Purkinje cell (primary cell): ENCODE measurements around the gene GC. TPM values are rescaled to one million over a fixed set of nuclear protein-coding genes. Genes with fewer than 3 reads are reported as not detected.

Source experiments
- polyA plus RNA-seq: library from polyadenylated mRNA; unstranded; fragments of >200 nt; fragmentation: Nextera tagmentation; gene quantifications from 2 replicates; pipeline ENCODE4 v1.2.1, GENCODE V29; 2014

GC gene, protein sequence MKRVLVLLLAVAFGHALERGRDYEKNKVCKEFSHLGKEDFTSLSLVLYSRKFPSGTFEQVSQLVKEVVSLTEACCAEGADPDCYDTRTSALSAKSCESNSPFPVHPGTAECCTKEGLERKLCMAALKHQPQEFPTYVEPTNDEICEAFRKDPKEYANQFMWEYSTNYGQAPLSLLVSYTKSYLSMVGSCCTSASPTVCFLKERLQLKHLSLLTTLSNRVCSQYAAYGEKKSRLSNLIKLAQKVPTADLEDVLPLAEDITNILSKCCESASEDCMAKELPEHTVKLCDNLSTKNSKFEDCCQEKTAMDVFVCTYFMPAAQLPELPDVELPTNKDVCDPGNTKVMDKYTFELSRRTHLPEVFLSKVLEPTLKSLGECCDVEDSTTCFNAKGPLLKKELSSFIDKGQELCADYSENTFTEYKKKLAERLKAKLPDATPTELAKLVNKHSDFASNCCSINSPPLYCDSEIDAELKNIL
- polyA plus RNA-seq = not detected in 2 replicates

DNA sequence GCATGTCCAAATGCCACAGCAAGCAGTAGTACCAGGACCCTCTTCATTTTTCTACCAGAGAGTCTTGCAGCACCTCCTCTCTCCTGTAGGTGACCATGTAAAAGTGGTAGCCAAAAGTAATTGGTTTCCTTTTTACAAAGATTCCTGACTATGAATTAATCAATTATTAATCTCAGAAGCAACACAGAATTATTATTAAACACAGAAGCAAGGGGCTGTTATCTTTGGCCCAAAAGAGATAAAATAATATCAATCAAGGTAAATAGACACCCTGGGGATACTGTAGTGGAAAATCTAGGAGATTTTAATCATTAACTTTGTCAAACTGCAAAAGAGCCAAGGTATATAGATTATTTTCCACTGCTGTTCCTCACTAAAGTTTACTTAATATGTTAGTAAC lies at the start of gene GC:
Gene GC, minus strand, starts transcription at position 108 of the 400 bp plus-strand sequence. Its CDS starts 61 bp downstream, at position 47.

Other genes with a start within 250 kb of the GC start
- 0.12 TPM in 1 of 2 replicates, not detected in the other for gene NPFFR2, start 247.9 kb upstream of the GC start, polyA plus RNA-seq